Measurements from ENCODE around the gene TRANK1.
"Not testable (repeated sequence)": the region's sequence is repeated elsewhere in the genome, so short reads cannot be mapped to it uniquely, and the experiment has no call there.

TRANK1 gene

GRCh38 chr3:36960502-36960901 lies 15.6 kb upstream of the TRANK1 start:
- ChIA-PET POLR2A (no interaction called here), CTCF (interaction anchor here (1.6 to 4.8 kb wide), 7 partner anchors 8 to 228 kb away, joined by 3 to 80 read pairs (median 20); no protein-coding TSS in a partner anchor)
- DNase-seq (ENCODE audit: low read depth, low spot score), result no peak
- no peak for TF ChIP-seq CTCF (IDR thresholded peaks at IDR 0.05; ENCODE audit: insufficient read depth, low read length, missing control alignments)
- no peak overlapping the region for H3K4me3 ChIP-seq (ENCODE audit: low read depth, low read length)

- ChIA-PET CTCF (interaction anchor here (0.8 to 4.8 kb wide), 15 partner anchors 8 to 232 kb away, joined by 3 to 80 read pairs (median 19); partner anchors contain the start of genes EPM2AIP1, MLH1 and TRANK1), POLR2A (no interaction called here)
- H3K4me3 ChIP-seq (ENCODE audit: low read depth, low read length), result no peak overlapping the region
- DNase-seq (ENCODE audit: low read depth, low spot score), result no peak
- TF ChIP-seq CTCF (IDR thresholded peaks at IDR 0.05; ENCODE audit: insufficient read depth, low read length, missing control alignments), result no peak
Observed at GRCh38 chr3:36959821-36960220, 15.0 kb upstream of the TRANK1 start.

- DNase-seq (ENCODE audit: low read depth, low spot score), result peak; percentile 45
- H3K4me3 ChIP-seq (ENCODE audit: low read depth, low read length), result no peak overlapping the region
- CTCF ChIA-PET, result interaction anchor here (0.7 to 4.8 kb wide), 38 partner anchors 9 to 992 kb away, joined by 3 to 80 read pairs (median 5); partner anchors contain the start of genes EPM2AIP1, MLH1 and TRANK1
- POLR2A ChIA-PET, result no interaction called here
- no peak for TF ChIP-seq CTCF (IDR thresholded peaks at IDR 0.05; ENCODE audit: insufficient read depth, low read length, missing control alignments)
Observed at GRCh38 chr3:36957862-36958686, 13.2 kb upstream of the TRANK1 start.

GRCh38 chr3:36957063-36957462 lies 12.2 kb upstream of the TRANK1 start:
- DNase-seq (ENCODE audit: low read depth, low spot score), result no peak
- CTCF ChIA-PET, result interaction anchor here (1.3 to 4.8 kb wide), 16 partner anchors 8 to 991 kb away, joined by 3 to 80 read pairs (median 9); partner anchors contain the start of gene TRANK1

GRCh38 chr3:36956155-36956554 lies 11.3 kb upstream of the TRANK1 start:
- CTCF ChIA-PET, result interaction anchor here (1.4 to 4.8 kb wide), 5 partner anchors 12 to 224 kb away, joined by 3 to 80 read pairs (median 41); partner anchors contain the start of gene TRANK1
- no peak for DNase-seq (ENCODE audit: low read depth, low spot score)
- POLR2A ChIA-PET, result no interaction called here
- no peak overlapping the region for H3K4me3 ChIP-seq (ENCODE audit: low read depth, low read length)
- no peak for TF ChIP-seq CTCF (IDR thresholded peaks at IDR 0.05; ENCODE audit: insufficient read depth, low read length, missing control alignments)

More at GRCh38 chr3:36957063-36957462, 12.2 kb upstream of the TRANK1 start:
- TF ChIP-seq CTCF (IDR thresholded peaks at IDR 0.05; ENCODE audit: insufficient read depth, low read length, missing control alignments), result no peak
- POLR2A ChIA-PET, result no interaction called here
- no peak overlapping the region for H3K4me3 ChIP-seq (ENCODE audit: low read depth, low read length)

GRCh38 chr3:36954452-36955134 lies 9.7 kb upstream of the TRANK1 start:
- no peak overlapping the region for H3K4me3 ChIP-seq (ENCODE audit: low read depth, low read length)
- ChIA-PET CTCF (interaction anchor here (1.0 to 1.3 kb wide), 2 partner anchors 10 to 886 kb away, joined by 3 read pairs; partner anchors contain the start of gene TRANK1), POLR2A (no interaction called here)
- TF ChIP-seq CTCF (IDR thresholded peaks at IDR 0.05; ENCODE audit: insufficient read depth, low read length, missing control alignments), result no peak
- DNase-seq (ENCODE audit: low read depth, low spot score), result no peak

- DNase-seq (ENCODE audit: low read depth, low spot score); POLR2A ChIA-PET; H3K4me3 ChIP-seq (ENCODE audit: low read depth, low read length): not testable (repeated sequence)
- CTCF ChIA-PET, result interaction anchor here (1.0 to 3.4 kb wide), 2 partner anchors 10 to 160 kb away, joined by 3 to 25 read pairs; no protein-coding TSS in a partner anchor
Observed at GRCh38 chr3:36947814-36948213, 3.0 kb upstream of the TRANK1 start.

All from AG04449 (cell line).